SK-N-SH treated with all-trans-retinoic acid at 6 μM for 48 hours (cell line): ENCODE measurements around the gene CCT7.

ENCODE experiments used
- BACH2 ChIP-seq: fragments of 250-450 bp; sonication (Bioruptor Pico); IDR thresholded peaks from 2 replicates; pipeline ENCODE4 v1.9.0; 2021; ENCODE audit warnings: mild to moderate bottlenecking, borderline replicate concordance
- CREB5 ChIP-seq: fragments of 250-450 bp; sonication (Bioruptor Pico); IDR thresholded peaks from 2 replicates; pipeline ENCODE4 v1.5.1; 2020; ENCODE audit warnings: low read depth, mild to moderate bottlenecking, moderate library complexity
- GLIS3 ChIP-seq: fragments of 250-450 bp; sonication (Bioruptor Pico); IDR thresholded peaks from 2 replicates; pipeline ENCODE4 v1.5.0; 2020; ENCODE audit warnings: mild to moderate bottlenecking, moderate library complexity
- PPARA ChIP-seq: fragments of 250-450 bp; sonication (Bioruptor Pico); IDR thresholded peaks from 2 replicates; pipeline ENCODE4 v1.5.0; 2020; ENCODE audit warnings: mild to moderate bottlenecking, borderline replicate concordance
- TOX ChIP-seq: fragments of 250-450 bp; sonication (Bioruptor Pico); IDR thresholded peaks from 2 replicates; pipeline ENCODE4 v1.8.0; 2021; ENCODE audit warnings: mild to moderate bottlenecking, moderate library complexity, borderline replicate concordance

GRCh38 chr2:73264783-73265182 is 30.7 kb downstream of the CCT7 start:
- no peak for TF ChIP-seq GLIS3
- no peak for TF ChIP-seq CREB5 (CRISPR knock-in tag)
- TF ChIP-seq TOX (CRISPR knock-in tag), result no peak
- TF ChIP-seq BACH2 (CRISPR knock-in tag), result no peak
- no peak for TF ChIP-seq PPARA (CRISPR knock-in tag)
